ENCODE data around the gene OXNAD1. TPM values are rescaled to one million over a fixed set of nuclear protein-coding genes. Genes with fewer than 3 reads are reported as not detected.
A peak's percentile ranks its signal among the peaks of the same experiment; 100 is the strongest.
"Not testable (repeated sequence)": the region's sequence is repeated elsewhere in the genome, so short reads cannot be mapped to it uniquely, and the experiment has no call there.

OXNAD1 gene
- total RNA-seq, 4 donors from 2014 or later = 8.0 to 17.2 (median 15.4) TPM

DNA sequence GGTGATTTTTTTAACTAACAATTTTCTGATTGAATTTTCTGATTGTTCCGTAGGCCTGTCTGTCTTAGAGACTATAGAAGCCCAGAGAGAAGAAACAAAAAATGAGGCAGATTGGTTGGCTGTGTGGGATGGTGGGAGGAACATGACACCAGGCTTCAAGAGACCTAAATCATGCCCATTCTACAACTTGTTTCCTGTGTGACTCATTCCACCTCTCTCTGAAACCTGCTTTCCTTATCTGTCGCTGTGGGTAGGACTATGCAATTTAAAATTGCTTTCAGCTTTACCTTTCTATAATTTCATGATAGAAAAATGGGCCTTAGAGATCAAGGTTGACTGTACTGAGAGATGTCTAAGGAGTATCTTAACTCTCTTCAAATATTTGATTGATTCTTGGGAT is 44.5 kb downstream of the OXNAD1 start:
- H3K36me3 ChIP-seq = peaks cover 3 to 57% (median 4%) of the 10 kb centered on the region in 3 donors
- intact Hi-C loops (cut with DNase I) = no loop called here
- 45 to 47% methylated on average over 2 of the region's 2 CpGs for WGBS, 2 donors

GRCh38 chr3:16310486-16310885 is 45.5 kb downstream of the OXNAD1 start:
- DNase-seq; H3K9me3 ChIP-seq; intact Hi-C loops (cut with DNase I); H3K27me3 ChIP-seq; H3K4me3 ChIP-seq: not testable (repeated sequence)
- Histone ChIP-seq H3K36me3 (peaks cover 3 to 57% (median 4%) of the 10 kb centered on the region in 3 donors), H3K27ac (peak overlapping the region in 1 of 4 donors; percentile 36), H3K4me1 (peaks cover 5 to 31% (median 14%) of the 10 kb centered on the region in 3 donors)
- 43 to 86% methylated on average over 1 to 7 of the region's 7 CpGs for WGBS, 2 donors

More for the DNA sequence above, 44.5 kb downstream of the OXNAD1 start:
- Histone ChIP-seq H3K27me3 (no peaks in the 10 kb centered on the region), H3K9me3 (no peaks in the 10 kb centered on the region), H3K27ac (peak overlapping the region in 1 of 4 donors; percentile 40), H3K4me3 (no peak overlapping the region), H3K4me1 (peaks cover 5 to 31% (median 14%) of the 10 kb centered on the region in 3 donors)
- TF ChIP-seq POLR2A (IDR thresholded peaks at IDR 0.05) = no peak
- TF ChIP-seq, protein P1, sequence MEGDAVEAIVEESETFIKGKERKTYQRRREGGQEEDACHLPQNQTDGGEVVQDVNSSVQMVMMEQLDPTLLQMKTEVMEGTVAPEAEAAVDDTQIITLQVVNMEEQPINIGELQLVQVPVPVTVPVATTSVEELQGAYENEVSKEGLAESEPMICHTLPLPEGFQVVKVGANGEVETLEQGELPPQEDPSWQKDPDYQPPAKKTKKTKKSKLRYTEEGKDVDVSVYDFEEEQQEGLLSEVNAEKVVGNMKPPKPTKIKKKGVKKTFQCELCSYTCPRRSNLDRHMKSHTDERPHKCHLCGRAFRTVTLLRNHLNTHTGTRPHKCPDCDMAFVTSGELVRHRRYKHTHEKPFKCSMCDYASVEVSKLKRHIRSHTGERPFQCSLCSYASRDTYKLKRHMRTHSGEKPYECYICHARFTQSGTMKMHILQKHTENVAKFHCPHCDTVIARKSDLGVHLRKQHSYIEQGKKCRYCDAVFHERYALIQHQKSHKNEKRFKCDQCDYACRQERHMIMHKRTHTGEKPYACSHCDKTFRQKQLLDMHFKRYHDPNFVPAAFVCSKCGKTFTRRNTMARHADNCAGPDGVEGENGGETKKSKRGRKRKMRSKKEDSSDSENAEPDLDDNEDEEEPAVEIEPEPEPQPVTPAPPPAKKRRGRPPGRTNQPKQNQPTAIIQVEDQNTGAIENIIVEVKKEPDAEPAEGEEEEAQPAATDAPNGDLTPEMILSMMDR (IDR thresholded peaks at IDR 0.05) = no peak
- DNase-seq = no peak

- H3K36me3 ChIP-seq = peaks cover 3 to 57% (median 4%) of the 10 kb centered on the region in 3 donors
- peak overlapping the region in 3 of 4 donors; percentile 38 to 78 (median 62) for H3K27ac ChIP-seq
- DNase-seq = no peak
- no peaks in the 10 kb centered on the region for H3K27me3 ChIP-seq
- WGBS, 2 donors = 50 to 64% methylated on average over 5 to 6 of the region's 6 CpGs
- intact Hi-C loops (cut with DNase I) = no loop called here
- TF ChIP-seq, protein P1 (IDR thresholded peaks at IDR 0.05) = no peak
- no peak overlapping the region for H3K4me3 ChIP-seq
- peaks cover 5 to 34% (median 14%) of the 10 kb centered on the region in 3 donors for H3K4me1 ChIP-seq
- H3K9me3 ChIP-seq = no peaks in the 10 kb centered on the region
These were observed 47.0 kb downstream of the OXNAD1 start for GRCh38 chr3:16311960-16312451.

- Histone ChIP-seq H3K4me1 (peaks cover 5 to 49% (median 14%) of the 10 kb centered on the region in 3 donors), H3K27me3 (no peaks in the 10 kb centered on the region), H3K36me3 (peaks cover 3 to 62% (median 4%) of the 10 kb centered on the region in 3 donors), H3K4me3 (no peak overlapping the region), H3K9me3 (no peaks in the 10 kb centered on the region), H3K27ac (no peak overlapping the region)
- 77 to 86% methylated on average over 5 of the region's 5 CpGs for WGBS, 2 donors
- no peak for TF ChIP-seq POLR2A (IDR thresholded peaks at IDR 0.05)
- TF ChIP-seq, protein P1 (IDR thresholded peaks at IDR 0.05) = no peak
- intact Hi-C loops (cut with DNase I) = no loop called here
- no peak for DNase-seq
These were observed 49.1 kb downstream of the OXNAD1 start for GRCh38 chr3:16313886-16314645.

DNA sequence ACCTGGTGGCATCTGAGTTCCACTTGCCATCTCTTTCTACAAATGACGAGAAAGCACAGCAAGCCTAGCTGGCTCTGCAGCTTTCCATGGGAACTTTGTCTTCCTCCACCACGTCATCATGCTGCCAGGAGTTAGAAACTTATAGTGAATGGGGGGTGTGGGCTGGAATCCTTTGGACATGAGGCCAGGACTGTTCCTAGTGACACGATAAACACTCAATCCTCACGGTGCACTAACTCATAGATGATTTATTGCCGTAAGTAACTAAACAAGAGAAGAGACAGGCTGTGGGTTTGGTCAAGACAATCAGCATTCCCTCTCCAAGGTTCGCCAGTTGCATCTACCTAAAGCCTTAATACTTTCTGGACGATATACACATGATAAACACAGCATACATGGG is 50.6 kb downstream of the OXNAD1 start:
- peaks cover 4 to 72% (median 9%) of the 10 kb centered on the region in 3 donors for H3K36me3 ChIP-seq
- WGBS, 2 donors = 75 to 87% methylated on average over 7 of the region's 7 CpGs

DNA sequence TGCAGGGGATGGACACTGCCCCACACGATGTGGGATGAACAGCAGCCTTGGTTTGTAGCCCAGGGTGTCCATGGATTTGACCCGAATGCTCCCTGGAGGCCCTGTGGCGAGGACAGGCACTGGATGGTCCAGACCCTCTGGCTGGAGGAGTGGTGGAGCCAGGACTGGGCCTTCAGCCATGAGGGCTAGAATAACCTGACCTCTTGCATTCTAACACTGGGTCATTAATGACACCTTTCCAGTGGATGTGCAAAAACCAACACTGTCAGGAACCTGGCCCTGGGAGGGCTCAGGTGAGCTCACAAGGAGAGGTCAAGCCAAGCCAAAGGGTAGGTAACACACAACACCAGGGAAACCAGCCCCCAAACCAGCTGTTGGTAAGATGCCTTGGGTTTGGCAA is 51.4 kb downstream of the OXNAD1 start:
- H3K4me3 ChIP-seq = no peak overlapping the region
- DNase-seq = no peak
- H3K9me3 ChIP-seq = no peaks in the 10 kb centered on the region
- TF ChIP-seq, protein P1 (IDR thresholded peaks at IDR 0.05) = no peak
- H3K27me3 ChIP-seq = no peaks in the 10 kb centered on the region
- no peak overlapping the region for H3K27ac ChIP-seq
- H3K4me1 ChIP-seq = peaks cover 5 to 36% (median 11%) of the 10 kb centered on the region in 3 donors
- peaks cover 4 to 78% (median 9%) of the 10 kb centered on the region in 3 donors for H3K36me3 ChIP-seq
- no CpG with 5 or more reads among the region's 3 CpGs for WGBS, 2 donors
- intact Hi-C loops (cut with DNase I) = no loop called here

More for the DNA sequence above, 50.6 kb downstream of the OXNAD1 start:
- no peak for DNase-seq
- Histone ChIP-seq H3K27me3 (no peaks in the 10 kb centered on the region), H3K4me1 (peaks cover 5 to 44% (median 14%) of the 10 kb centered on the region in 3 donors), H3K4me3 (no peak overlapping the region), H3K27ac (no peak overlapping the region), H3K9me3 (no peaks in the 10 kb centered on the region)
- intact Hi-C loops (cut with DNase I) = no loop called here
- TF ChIP-seq POLR2A (IDR thresholded peaks at IDR 0.05) = no peak

All from esophagus squamous epithelium (tissue), 5 donors.